ENCODE results near the gene EFEMP1.

EFEMP1 gene

GRCh38 chr2:55861733-55862132 is 61.8 kb downstream of the EFEMP1 start:
- no peaks in the 10 kb centered on the region for H3K27me3 ChIP-seq (ENCODE audit: insufficient read depth, poor library complexity, severe bottlenecking)
- DNase-seq (ENCODE audit: low read depth in 1 of 2, low spot score in 1 of 2): no peak
- TF ChIP-seq GABPA (IDR thresholded peaks at IDR 0.05; ENCODE audit: low read depth) (no peak), POLR2AphosphoS5 (IDR thresholded peaks at IDR 0.05; ENCODE audit: low read depth) (no peak), SPI1 (IDR thresholded peaks at IDR 0.05; ENCODE audit: borderline replicate concordance, low read depth) (no peak), CTCF (IDR thresholded peaks at IDR 0.05; ENCODE audit: insufficient read depth, low read length) (no peak)
- no peak overlapping the region for H3K4me3 ChIP-seq (replicated peaks; ENCODE audit: insufficient read depth, low read length)
- no peak overlapping the region for H3K27ac ChIP-seq (replicated peaks)

GRCh38 chr2:55860832-55861231 is 62.8 kb downstream of the EFEMP1 start:
- TF ChIP-seq SPI1 (IDR thresholded peaks at IDR 0.05; ENCODE audit: borderline replicate concordance, low read depth) (no peak), GABPA (IDR thresholded peaks at IDR 0.05; ENCODE audit: low read depth) (no peak), CTCF (IDR thresholded peaks at IDR 0.05; ENCODE audit: insufficient read depth, low read length) (no peak), POLR2AphosphoS5 (IDR thresholded peaks at IDR 0.05; ENCODE audit: low read depth) (no peak), REST (IDR thresholded peaks at IDR 0.05; ENCODE audit: insufficient replicate concordance, low read depth) (no peak)
- no peak overlapping the region for H3K27ac ChIP-seq (replicated peaks)
- no peaks in the 10 kb centered on the region for H3K27me3 ChIP-seq (ENCODE audit: insufficient read depth, poor library complexity, severe bottlenecking)
- H3K4me3 ChIP-seq (replicated peaks; ENCODE audit: insufficient read depth, low read length): no peak overlapping the region
- DNase-seq (ENCODE audit: low read depth in 1 of 2, low spot score in 1 of 2): no peak

GRCh38 chr2:55859875-55860274 is 63.7 kb downstream of the EFEMP1 start:
- no peak for DNase-seq (ENCODE audit: low read depth in 1 of 2, low spot score in 1 of 2)
- H3K4me3 ChIP-seq (replicated peaks; ENCODE audit: insufficient read depth, low read length): no peak overlapping the region
- no peak for TF ChIP-seq CTCF (IDR thresholded peaks at IDR 0.05; ENCODE audit: insufficient read depth, low read length)
- TF ChIP-seq GABPA (IDR thresholded peaks at IDR 0.05; ENCODE audit: low read depth): no peak
- TF ChIP-seq SPI1 (IDR thresholded peaks at IDR 0.05; ENCODE audit: borderline replicate concordance, low read depth): no peak
- TF ChIP-seq REST (IDR thresholded peaks at IDR 0.05; ENCODE audit: insufficient replicate concordance, low read depth): no peak
- no peak for TF ChIP-seq POLR2AphosphoS5 (IDR thresholded peaks at IDR 0.05; ENCODE audit: low read depth)
- no peaks in the 10 kb centered on the region for H3K27me3 ChIP-seq (ENCODE audit: insufficient read depth, poor library complexity, severe bottlenecking)
- H3K27ac ChIP-seq (replicated peaks): no peak overlapping the region

GRCh38 chr2:55857766-55858165 is 65.8 kb downstream of the EFEMP1 start:
- no peak overlapping the region for H3K27ac ChIP-seq (replicated peaks)
- no peak overlapping the region for H3K4me3 ChIP-seq (replicated peaks; ENCODE audit: insufficient read depth, low read length)
- H3K27me3 ChIP-seq (ENCODE audit: insufficient read depth, poor library complexity, severe bottlenecking): no peaks in the 10 kb centered on the region
- TF ChIP-seq POLR2AphosphoS5 (IDR thresholded peaks at IDR 0.05; ENCODE audit: low read depth): no peak
- no peak for TF ChIP-seq CTCF (IDR thresholded peaks at IDR 0.05; ENCODE audit: insufficient read depth, low read length)
- TF ChIP-seq GABPA (IDR thresholded peaks at IDR 0.05; ENCODE audit: low read depth): no peak
- no peak for TF ChIP-seq REST (IDR thresholded peaks at IDR 0.05; ENCODE audit: insufficient replicate concordance, low read depth)
- no peak for TF ChIP-seq SPI1 (IDR thresholded peaks at IDR 0.05; ENCODE audit: borderline replicate concordance, low read depth)
- DNase-seq (ENCODE audit: low read depth in 1 of 2, low spot score in 1 of 2): no peak

All from HL-60 (cell line).